Adrenal gland (tissue), 5 donors: Measurements from ENCODE around the gene HSFY2.
"Not testable (repeated sequence)": the region's sequence is repeated elsewhere in the genome, so short reads cannot be mapped to it uniquely, and the experiment has no call there.

Experiments used
- CTCF ChIP-seq, 6 experiments: fragments of 450-650 bp in 4 of 6; fragments of 200-600 bp in 2 of 6; sonication (generic) in 1 of 6; IDR thresholded peaks; 1 replicate in 5 of 6; 2 replicates in 1 of 6; pipeline versions ENCODE4 v1.5.1 to v1.8.0; 2016 to 2021; ENCODE audit warnings: antibody characterized with exemption in 6 of 6, mild to moderate bottlenecking in 2 of 6, moderate library complexity in 1 of 6
- POLR2A ChIP-seq, 2 donors: fragments of 450-650 bp; IDR thresholded peaks; one replicate each; pipeline ENCODE4 v1.6.1; 2017; ENCODE audit warnings: antibody characterized with exemption in 2 of 2, mild to moderate bottlenecking in 2 of 2, moderate library complexity in 1 of 2
- donor health status: DM: no; HTN: no; CAD: no.

GRCh38 chrY:18773635-18774034, at the start of gene HSFY2:
- TF ChIP-seq POLR2A, CTCF (IDR thresholded peaks at IDR 0.05): not testable (repeated sequence)
